ENCODE measurements around the gene GMEB2. TPM values are rescaled to one million over a fixed set of nuclear protein-coding genes. Genes with fewer than 3 reads are reported as not detected.

GMEB2 gene
- total RNA-seq, 3 donors from 2014 or later: 6.6 to 11.0 (median 10.2) TPM

DNA sequence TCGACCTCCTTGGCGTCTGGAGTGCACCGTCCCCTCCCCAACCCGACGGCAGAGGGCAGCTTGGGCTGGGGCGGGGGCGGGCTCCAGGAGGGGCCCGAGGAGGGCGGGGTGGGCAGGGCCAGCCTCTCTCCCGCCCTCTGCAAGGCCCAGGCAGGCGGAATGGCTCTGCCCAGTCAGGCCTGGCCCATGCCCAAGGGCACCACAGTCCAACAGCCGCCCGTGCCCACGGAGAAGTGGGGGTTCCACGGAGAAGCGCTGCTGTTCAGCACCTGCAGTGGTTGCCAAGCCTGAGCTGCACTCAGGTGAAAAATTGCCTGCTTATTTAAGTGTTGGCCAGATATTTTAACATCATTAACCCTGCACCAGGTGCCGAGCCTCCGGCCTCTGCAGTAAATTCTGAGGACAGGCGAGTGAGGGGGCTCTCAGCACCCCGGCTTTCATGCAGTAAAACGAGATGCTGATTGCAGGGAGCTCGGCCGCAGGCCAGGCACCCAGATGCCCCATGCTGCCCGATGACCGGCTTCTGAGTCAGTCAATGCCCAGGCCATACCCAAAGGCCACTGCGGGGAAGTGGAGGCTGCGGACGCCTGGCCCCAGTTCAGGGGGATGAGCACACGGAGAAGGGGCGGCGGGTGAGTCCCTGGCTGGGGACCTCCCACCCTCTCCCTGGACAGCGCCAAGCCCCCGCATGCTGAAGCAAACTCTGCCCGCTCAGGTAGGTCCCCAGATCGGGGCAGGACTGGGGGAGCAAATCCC lies 79.0 kb downstream of the GMEB2 start, which contains the start of gene SRMS:
SRMS (minus strand) TSS at position 25 of the 756 bp plus-strand sequence. CDS start 286 bp downstream, outside the sequence.
- DNase-seq (ENCODE audit: low spot score in 2 of 2): no peak

DNA sequence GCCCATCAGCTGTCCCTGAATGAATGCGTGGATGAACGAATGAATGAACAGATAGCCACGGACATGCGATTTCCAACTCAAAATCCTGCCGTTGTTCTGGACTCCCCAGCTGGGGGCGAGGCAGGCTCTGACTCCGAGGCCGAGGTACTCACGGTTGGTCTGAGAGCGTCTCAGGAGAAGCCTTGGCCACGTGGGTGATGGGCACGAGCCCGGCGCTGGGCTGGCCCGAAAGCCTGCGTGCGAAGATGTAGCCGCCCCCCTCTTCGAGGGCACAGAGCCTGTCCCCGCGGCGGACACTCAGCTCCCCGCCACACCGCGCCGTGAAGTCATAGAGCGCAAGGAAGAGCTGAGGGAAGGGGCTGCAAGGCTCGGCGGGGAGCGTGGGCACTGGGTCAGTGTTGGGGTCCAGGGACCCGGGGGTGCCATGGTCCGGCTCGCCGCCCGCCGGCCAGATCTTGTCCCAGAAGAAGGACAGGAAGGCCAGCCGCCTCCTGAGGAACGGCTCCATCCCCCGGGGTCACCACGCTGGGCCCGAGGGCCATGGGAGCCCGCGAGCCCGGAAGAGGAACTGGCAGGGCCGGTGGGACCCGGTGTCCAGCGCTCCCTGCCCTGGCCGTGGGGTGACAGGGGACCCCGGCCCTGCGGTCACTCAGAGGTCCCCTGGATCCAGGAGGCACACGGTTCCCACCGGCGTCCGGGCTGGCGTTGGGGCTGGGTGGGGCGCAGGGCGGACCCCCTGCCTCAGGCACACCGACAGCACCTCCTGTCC lies 79.8 kb downstream of the GMEB2 start:
- Histone ChIP-seq H3K36me3 (no peaks in the 10 kb centered on the region), H3K27ac (no peak overlapping the region), H3K27me3 (peaks cover 0 to 25% of the 10 kb centered on the region in 2 donors), H3K4me3 (no peak overlapping the region), H3K4me1 (no peaks in the 10 kb centered on the region), H3K9me3 (no peaks in the 10 kb centered on the region)
- intact Hi-C loops (cut with DNase I; ENCODE audit: low total_unique reads): no loop called here
- DNase-seq (ENCODE audit: low spot score in 2 of 2): no peak
- TF ChIP-seq, protein P1, sequence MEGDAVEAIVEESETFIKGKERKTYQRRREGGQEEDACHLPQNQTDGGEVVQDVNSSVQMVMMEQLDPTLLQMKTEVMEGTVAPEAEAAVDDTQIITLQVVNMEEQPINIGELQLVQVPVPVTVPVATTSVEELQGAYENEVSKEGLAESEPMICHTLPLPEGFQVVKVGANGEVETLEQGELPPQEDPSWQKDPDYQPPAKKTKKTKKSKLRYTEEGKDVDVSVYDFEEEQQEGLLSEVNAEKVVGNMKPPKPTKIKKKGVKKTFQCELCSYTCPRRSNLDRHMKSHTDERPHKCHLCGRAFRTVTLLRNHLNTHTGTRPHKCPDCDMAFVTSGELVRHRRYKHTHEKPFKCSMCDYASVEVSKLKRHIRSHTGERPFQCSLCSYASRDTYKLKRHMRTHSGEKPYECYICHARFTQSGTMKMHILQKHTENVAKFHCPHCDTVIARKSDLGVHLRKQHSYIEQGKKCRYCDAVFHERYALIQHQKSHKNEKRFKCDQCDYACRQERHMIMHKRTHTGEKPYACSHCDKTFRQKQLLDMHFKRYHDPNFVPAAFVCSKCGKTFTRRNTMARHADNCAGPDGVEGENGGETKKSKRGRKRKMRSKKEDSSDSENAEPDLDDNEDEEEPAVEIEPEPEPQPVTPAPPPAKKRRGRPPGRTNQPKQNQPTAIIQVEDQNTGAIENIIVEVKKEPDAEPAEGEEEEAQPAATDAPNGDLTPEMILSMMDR (IDR thresholded peaks at IDR 0.05): no peak
- TF ChIP-seq POLR2A (IDR thresholded peaks at IDR 0.05) (no peak), POLR2AphosphoS5 (IDR thresholded peaks at IDR 0.05) (no peak)

More for the DNA sequence above, 79.0 kb downstream of the GMEB2 start, which contains the start of gene SRMS:
- Histone ChIP-seq H3K27me3 (peaks cover 0 to 25% of the 10 kb centered on the region in 2 donors), H3K9me3 (no peaks in the 10 kb centered on the region), H3K27ac (no peak within 1 kb of the TSS), H3K36me3 (no peaks in the 10 kb centered on the region), H3K4me1 (no peaks in the 10 kb centered on the region), H3K4me3 (no peak within 1 kb of the TSS)
- TF ChIP-seq POLR2A (IDR thresholded peaks at IDR 0.05) (no peak), POLR2AphosphoS5 (IDR thresholded peaks at IDR 0.05) (no peak)
- TF ChIP-seq, protein P1 (IDR thresholded peaks at IDR 0.05): no peak
- intact Hi-C loops (cut with DNase I; ENCODE audit: low total_unique reads): no loop called here

DNA sequence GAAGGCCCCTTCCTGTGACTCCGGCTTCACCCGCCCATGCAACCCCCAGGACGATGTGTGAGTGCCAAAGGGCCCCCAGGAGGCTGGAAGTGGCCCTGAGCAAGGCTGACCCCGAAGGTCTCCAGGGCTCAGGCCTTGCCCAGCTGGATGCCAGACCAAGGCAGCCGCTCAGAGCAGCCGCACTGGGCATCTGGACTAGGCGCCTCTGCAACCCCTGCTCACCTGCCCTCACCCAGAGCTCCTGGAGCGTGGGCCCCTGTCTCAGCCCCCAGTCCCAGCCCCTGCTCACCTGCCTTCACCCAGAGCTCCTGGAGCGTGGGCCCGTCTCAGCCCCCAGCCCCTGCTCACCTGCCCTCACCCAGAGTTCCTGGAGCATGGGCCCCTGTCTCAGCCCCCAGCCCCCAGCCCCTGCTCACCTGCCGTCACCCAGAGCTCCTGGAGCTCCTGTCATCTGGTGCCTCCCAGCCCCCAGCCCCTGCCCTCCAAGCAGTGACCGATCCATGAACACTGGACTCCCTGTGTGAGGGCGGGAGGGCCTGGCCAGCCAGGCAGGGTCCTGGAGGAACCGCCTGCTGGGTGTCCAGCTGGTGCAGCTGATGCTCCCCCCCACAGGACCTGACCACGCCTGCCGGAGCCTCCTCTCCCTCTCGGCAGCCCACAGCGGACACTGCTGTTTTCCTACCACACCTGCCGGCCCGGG lies 80.5 kb downstream of the GMEB2 start:
- Histone ChIP-seq H3K27me3 (peaks cover 0 to 25% of the 10 kb centered on the region in 2 donors), H3K36me3 (no peaks in the 10 kb centered on the region), H3K27ac (no peak overlapping the region), H3K4me1 (no peaks in the 10 kb centered on the region), H3K9me3 (no peaks in the 10 kb centered on the region), H3K4me3 (no peak overlapping the region)
- TF ChIP-seq, protein P1 (IDR thresholded peaks at IDR 0.05): no peak
- no peak for TF ChIP-seq POLR2AphosphoS5 (IDR thresholded peaks at IDR 0.05)
- TF ChIP-seq POLR2A (IDR thresholded peaks at IDR 0.05): no peak
- DNase-seq (ENCODE audit: low spot score in 2 of 2): no peak
- intact Hi-C loops (cut with DNase I; ENCODE audit: low total_unique reads): no loop called here

DNA sequence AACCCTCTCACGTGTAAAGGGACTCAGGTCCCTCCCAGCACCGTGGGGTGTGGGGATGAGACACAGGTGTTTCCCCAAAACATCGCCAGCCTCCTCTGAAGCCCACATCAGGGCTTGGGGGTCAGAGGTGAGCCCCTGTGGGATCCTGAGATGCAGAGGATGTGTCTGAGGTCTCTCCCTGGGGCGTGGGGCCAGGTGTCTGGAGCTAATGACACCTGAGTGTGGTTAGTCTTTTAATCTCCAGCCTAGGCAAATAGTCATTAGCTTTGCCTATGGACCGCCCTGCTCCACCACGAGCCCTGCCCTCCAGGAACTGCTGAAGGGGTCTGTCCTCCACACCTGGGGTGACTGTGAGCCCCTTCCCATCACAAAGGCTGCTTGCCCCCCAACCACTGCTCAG lies 81.1 kb downstream of the GMEB2 start:
- Histone ChIP-seq H3K9me3 (no peaks in the 10 kb centered on the region), H3K4me3 (no peak overlapping the region), H3K27ac (no peak overlapping the region), H3K4me1 (no peaks in the 10 kb centered on the region), H3K36me3 (no peaks in the 10 kb centered on the region), H3K27me3 (peaks cover 0 to 25% of the 10 kb centered on the region in 2 donors)
- intact Hi-C loops (cut with DNase I; ENCODE audit: low total_unique reads): no loop called here
- no peak for TF ChIP-seq POLR2AphosphoS5 (IDR thresholded peaks at IDR 0.05)
- no peak for TF ChIP-seq POLR2A (IDR thresholded peaks at IDR 0.05)
- TF ChIP-seq, protein P1 (IDR thresholded peaks at IDR 0.05): no peak
- no peak for DNase-seq (ENCODE audit: low spot score in 2 of 2)
